Measurements from ENCODE around the gene MFN2.
"Not testable (repeated sequence)": the region's sequence is repeated elsewhere in the genome, so short reads cannot be mapped to it uniquely, and the experiment has no call there.

DNA sequence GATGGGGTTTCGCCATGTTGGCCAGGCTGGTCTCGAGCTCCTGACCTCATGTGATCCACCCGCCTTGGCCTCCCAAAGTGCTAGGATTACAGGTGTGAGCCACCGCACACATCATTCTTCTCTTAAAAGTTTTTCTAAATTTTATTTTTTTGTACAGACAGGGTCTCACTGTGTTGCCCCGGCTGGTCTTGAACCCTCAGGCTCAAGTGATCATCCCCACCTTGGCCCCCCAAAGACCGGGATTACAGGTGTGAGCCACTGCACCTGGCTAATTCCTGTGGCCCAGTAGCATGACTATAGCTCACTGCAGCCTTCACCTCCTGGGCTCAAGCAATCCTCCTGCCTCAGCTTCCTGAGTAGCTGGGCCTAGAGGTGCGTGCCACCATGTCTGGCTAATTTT is 40.5 kb upstream of the MFN2 start:
- TF ChIP-seq, protein P1, sequence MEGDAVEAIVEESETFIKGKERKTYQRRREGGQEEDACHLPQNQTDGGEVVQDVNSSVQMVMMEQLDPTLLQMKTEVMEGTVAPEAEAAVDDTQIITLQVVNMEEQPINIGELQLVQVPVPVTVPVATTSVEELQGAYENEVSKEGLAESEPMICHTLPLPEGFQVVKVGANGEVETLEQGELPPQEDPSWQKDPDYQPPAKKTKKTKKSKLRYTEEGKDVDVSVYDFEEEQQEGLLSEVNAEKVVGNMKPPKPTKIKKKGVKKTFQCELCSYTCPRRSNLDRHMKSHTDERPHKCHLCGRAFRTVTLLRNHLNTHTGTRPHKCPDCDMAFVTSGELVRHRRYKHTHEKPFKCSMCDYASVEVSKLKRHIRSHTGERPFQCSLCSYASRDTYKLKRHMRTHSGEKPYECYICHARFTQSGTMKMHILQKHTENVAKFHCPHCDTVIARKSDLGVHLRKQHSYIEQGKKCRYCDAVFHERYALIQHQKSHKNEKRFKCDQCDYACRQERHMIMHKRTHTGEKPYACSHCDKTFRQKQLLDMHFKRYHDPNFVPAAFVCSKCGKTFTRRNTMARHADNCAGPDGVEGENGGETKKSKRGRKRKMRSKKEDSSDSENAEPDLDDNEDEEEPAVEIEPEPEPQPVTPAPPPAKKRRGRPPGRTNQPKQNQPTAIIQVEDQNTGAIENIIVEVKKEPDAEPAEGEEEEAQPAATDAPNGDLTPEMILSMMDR (IDR thresholded peaks at IDR 0.05; ENCODE audit: low read depth, low read length, missing input control) = not testable (repeated sequence)
- TF ChIP-seq JUND (IDR thresholded peaks at IDR 0.05); FOXA2 (IDR thresholded peaks at IDR 0.05); TAF1 (conservative IDR thresholded peaks at IDR 0.05); RAD21 (IDR thresholded peaks at IDR 0.05); RXRA (IDR thresholded peaks at IDR 0.05); YY1 (IDR thresholded peaks at IDR 0.05): not testable (repeated sequence)
- TF ChIP-seq, protein P2, sequence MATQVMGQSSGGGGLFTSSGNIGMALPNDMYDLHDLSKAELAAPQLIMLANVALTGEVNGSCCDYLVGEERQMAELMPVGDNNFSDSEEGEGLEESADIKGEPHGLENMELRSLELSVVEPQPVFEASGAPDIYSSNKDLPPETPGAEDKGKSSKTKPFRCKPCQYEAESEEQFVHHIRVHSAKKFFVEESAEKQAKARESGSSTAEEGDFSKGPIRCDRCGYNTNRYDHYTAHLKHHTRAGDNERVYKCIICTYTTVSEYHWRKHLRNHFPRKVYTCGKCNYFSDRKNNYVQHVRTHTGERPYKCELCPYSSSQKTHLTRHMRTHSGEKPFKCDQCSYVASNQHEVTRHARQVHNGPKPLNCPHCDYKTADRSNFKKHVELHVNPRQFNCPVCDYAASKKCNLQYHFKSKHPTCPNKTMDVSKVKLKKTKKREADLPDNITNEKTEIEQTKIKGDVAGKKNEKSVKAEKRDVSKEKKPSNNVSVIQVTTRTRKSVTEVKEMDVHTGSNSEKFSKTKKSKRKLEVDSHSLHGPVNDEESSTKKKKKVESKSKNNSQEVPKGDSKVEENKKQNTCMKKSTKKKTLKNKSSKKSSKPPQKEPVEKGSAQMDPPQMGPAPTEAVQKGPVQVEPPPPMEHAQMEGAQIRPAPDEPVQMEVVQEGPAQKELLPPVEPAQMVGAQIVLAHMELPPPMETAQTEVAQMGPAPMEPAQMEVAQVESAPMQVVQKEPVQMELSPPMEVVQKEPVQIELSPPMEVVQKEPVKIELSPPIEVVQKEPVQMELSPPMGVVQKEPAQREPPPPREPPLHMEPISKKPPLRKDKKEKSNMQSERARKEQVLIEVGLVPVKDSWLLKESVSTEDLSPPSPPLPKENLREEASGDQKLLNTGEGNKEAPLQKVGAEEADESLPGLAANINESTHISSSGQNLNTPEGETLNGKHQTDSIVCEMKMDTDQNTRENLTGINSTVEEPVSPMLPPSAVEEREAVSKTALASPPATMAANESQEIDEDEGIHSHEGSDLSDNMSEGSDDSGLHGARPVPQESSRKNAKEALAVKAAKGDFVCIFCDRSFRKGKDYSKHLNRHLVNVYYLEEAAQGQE (IDR thresholded peaks at IDR 0.05) = not testable (repeated sequence)
- TF ChIP-seq, protein P3, sequence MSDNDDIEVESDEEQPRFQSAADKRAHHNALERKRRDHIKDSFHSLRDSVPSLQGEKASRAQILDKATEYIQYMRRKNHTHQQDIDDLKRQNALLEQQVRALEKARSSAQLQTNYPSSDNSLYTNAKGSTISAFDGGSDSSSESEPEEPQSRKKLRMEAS (IDR thresholded peaks at IDR 0.05) = not testable (repeated sequence)
- TF ChIP-seq, protein P4, sequence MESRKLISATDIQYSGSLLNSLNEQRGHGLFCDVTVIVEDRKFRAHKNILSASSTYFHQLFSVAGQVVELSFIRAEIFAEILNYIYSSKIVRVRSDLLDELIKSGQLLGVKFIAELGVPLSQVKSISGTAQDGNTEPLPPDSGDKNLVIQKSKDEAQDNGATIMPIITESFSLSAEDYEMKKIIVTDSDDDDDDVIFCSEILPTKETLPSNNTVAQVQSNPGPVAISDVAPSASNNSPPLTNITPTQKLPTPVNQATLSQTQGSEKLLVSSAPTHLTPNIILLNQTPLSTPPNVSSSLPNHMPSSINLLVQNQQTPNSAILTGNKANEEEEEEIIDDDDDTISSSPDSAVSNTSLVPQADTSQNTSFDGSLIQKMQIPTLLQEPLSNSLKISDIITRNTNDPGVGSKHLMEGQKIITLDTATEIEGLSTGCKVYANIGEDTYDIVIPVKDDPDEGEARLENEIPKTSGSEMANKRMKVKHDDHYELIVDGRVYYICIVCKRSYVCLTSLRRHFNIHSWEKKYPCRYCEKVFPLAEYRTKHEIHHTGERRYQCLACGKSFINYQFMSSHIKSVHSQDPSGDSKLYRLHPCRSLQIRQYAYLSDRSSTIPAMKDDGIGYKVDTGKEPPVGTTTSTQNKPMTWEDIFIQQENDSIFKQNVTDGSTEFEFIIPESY (IDR thresholded peaks at IDR 0.05) = not testable (repeated sequence)

All from liver (tissue), 3 donors.